ENCODE measurements around the gene DHRS3. TPM values are rescaled to one million over a fixed set of nuclear protein-coding genes. Genes with fewer than 3 reads are reported as not detected.
A peak's percentile ranks its signal among the peaks of the same experiment; 100 is the strongest.

Gene DHRS3
- total and polyA plus RNA-seq, 9 donors = 11.4 to 29.0 (median 21.1) TPM

DNA sequence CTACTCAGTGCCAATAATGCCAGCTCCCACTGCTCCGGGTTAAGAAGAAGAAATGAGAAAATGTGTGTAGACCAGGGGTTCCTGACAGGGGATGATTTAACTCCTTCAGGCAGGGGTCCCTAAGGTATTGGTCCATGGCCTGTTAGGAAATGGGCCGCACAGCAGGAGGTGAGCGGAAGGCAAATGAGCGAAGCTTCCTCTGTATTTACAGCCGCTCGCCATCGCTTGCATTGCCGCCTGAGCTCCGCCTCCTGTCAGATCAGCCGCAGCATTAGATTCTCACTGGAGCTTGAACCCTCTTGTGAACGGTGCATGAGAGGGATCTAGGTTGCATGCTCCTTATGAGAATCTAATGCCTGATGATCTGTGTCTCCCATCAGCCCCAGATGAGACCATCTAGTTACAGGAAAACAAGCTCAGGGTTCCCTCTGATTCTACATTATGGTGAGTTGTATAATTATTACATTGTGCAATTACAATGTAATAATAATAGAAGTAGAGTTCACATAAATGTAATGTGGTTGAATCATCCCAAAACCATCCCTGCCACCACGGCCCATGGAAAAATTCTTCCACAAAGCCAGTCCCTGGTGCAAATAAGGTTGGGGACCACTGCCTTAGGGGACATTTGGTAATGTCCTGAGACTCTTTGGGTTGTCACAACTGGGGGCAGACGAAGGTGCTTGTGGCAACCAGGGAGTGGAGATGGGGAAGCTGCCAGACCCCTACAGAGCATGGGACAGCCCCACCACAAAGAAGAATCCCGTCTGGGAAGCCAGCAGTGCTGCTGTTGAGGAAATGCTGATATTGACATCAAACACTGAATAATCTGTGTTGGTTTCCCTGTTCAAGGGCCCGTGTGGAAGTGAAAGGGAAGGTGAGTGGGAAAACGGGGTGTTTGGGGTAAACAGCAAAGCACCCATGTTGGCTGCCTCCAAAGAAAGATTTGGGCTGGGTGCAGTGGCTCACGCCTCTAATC, 60.8 kb downstream of the DHRS3 start:
- 91% methylated on average over 14 of the region's 17 CpGs for WGBS (ENCODE audit: insufficient coverage)
- no peaks in the 10 kb centered on the region for H3K27me3 ChIP-seq (ENCODE audit: control insufficient read depth, insufficient read depth, low read length)
- H3K36me3 ChIP-seq (ENCODE audit: control insufficient read depth, insufficient read depth, low read length) = no peaks in the 10 kb centered on the region
- H3K27ac ChIP-seq (ENCODE audit: low read length) = peak overlapping the region; percentile 88
- DNase-seq = no peak
- H3K4me3 ChIP-seq (ENCODE audit: low read length) = no peak overlapping the region
- peaks cover 43% of the 10 kb centered on the region for H3K4me1 ChIP-seq (ENCODE audit: control insufficient read depth, insufficient read depth, low read length)
- H3K9me3 ChIP-seq (replicated peaks; ENCODE audit: control insufficient read depth, low read depth, low read length) = peaks cover 2% of the 10 kb centered on the region

DNA sequence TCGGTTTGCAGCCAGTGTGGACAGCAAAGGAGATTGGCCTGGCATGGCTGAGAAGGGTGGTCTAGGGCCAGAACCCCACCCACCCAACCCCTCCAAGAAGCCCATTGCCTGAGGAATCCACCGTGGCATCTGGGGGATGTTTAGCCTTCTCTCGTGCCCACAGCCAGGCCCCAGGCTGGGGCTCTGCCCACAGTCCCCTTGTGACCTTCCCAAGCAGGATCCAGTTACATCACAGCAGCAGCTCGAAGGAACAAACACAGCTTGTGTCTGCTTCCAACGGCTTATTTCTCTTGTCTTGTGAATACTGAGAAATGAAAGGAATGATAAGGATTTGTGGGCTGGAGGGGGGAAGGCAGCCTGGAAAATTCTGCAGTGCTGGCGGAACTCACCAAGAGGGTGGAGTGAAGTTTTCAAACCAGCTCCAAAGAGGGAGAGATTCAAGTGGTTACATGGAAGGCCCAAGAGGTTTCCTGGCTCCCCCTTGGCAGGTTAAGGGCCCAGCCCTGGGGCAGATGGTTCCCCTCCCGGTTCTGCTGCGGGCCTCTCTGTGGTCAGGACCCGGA, 61.6 kb downstream of the DHRS3 start:
- peak overlapping the region; percentile 88 for H3K27ac ChIP-seq (ENCODE audit: low read length)
- H3K4me3 ChIP-seq (ENCODE audit: low read length) = no peak overlapping the region
- H3K27me3 ChIP-seq (ENCODE audit: control insufficient read depth, insufficient read depth, low read length) = no peaks in the 10 kb centered on the region
- peak; percentile 93 for DNase-seq
- no peaks in the 10 kb centered on the region for H3K9me3 ChIP-seq (replicated peaks; ENCODE audit: control insufficient read depth, low read depth, low read length)
- WGBS (ENCODE audit: insufficient coverage) = 19% methylated on average over 4 of the region's 9 CpGs
- peaks cover 49% of the 10 kb centered on the region for H3K4me1 ChIP-seq (ENCODE audit: control insufficient read depth, insufficient read depth, low read length)
- H3K36me3 ChIP-seq (ENCODE audit: control insufficient read depth, insufficient read depth, low read length) = no peaks in the 10 kb centered on the region

DNA sequence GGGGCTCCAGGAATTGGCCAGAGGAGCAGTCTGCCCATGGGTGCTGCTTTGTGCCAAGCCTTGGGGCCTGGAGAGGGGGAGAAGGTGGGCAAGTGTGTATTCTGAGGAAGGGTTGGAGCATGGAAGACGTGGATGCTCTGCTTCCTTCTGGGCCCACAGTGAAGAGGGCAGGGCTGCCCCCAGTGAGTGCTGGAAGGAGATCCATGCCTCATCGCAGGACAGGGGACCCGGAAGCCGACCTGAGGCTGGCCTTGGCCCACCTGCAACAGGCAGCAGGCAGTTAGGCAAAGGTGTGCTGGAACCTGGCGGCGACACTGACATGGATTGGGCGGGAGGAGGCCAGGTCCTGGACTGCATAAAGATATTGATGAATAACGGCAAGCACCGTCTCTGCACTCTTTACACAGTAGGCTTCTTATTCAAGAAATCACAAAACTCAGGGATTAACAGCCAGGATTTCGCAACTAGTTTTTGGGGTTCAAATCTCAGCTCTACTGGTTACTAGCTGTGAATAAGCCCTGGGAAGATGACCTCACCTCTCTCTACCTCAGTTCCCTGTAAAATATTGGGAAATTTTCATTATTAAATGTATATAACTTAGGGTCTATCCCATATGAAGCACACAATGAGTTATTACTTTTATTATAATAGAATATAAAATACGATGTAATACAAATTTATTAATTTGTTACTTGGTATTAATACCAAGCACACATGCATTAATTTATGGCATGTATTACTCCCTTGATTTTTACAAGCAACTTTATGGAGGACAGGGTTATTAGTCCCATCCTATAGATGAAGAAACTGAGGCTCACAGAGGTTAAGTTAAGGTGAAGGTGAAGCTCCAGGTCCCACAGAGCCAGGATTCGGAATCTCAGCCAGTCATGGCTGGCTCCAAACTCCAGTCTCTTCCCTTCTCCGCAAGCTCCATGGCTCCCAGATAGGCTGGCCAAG, 62.3 kb downstream of the DHRS3 start:
- H3K9me3 ChIP-seq (replicated peaks; ENCODE audit: control insufficient read depth, low read depth, low read length) = no peaks in the 10 kb centered on the region
- H3K4me3 ChIP-seq (ENCODE audit: low read length) = no peak overlapping the region
- H3K27ac ChIP-seq (ENCODE audit: low read length) = peak overlapping the region; percentile 88
- no peaks in the 10 kb centered on the region for H3K36me3 ChIP-seq (ENCODE audit: control insufficient read depth, insufficient read depth, low read length)
- 72% methylated on average over 6 of the region's 13 CpGs for WGBS (ENCODE audit: insufficient coverage)
- H3K4me1 ChIP-seq (ENCODE audit: control insufficient read depth, insufficient read depth, low read length) = peaks cover 49% of the 10 kb centered on the region
- no peaks in the 10 kb centered on the region for H3K27me3 ChIP-seq (ENCODE audit: control insufficient read depth, insufficient read depth, low read length)
- no peak for DNase-seq

DNA sequence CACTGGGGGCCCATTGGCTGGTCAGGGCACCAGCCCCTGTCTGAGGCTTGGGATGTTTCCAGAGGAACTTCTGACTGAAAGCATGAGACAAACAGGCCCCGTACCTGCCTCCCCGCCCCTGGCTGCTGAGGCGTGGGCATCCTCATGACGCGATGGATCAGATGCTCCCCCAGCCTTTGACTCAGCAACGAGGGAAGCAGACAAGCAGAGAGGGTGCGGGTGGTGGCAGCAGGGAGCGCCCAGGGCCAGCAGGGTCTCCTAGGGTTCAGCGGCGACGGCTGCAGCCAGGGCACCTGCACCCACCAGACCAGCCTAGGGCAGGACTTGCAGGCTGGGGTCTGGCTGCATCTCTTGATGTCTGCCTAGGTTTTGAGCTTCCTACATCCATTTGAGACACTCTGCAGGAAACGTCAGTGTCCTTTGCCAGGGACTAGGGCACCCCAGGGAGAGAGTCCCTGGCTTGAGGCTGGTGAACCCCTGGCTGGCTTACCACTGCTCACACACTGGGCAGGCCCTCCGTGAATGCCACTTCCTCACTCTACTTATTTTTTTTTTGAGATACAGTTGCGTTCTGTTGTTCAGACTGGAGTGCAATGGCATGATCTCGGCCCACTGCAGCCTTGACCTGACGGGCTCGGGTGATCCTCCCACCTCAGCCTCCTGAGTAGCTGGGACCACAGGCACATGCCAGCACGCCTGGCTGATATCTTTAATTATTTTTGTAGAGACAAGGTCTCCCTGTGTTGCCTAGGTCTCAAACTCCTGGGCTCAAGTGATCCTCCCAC, 63.3 kb downstream of the DHRS3 start:
- H3K9me3 ChIP-seq (replicated peaks; ENCODE audit: control insufficient read depth, low read depth, low read length) = no peaks in the 10 kb centered on the region
- DNase-seq = no peak
- no peaks in the 10 kb centered on the region for H3K36me3 ChIP-seq (ENCODE audit: control insufficient read depth, insufficient read depth, low read length)
- H3K27me3 ChIP-seq (ENCODE audit: control insufficient read depth, insufficient read depth, low read length) = no peaks in the 10 kb centered on the region
- H3K27ac ChIP-seq (ENCODE audit: low read length) = no peak overlapping the region
- H3K4me1 ChIP-seq (ENCODE audit: control insufficient read depth, insufficient read depth, low read length) = peaks cover 56% of the 10 kb centered on the region
- H3K4me3 ChIP-seq (ENCODE audit: low read length) = no peak overlapping the region
- 92% methylated on average over 13 of the region's 18 CpGs for WGBS (ENCODE audit: insufficient coverage)

DNA sequence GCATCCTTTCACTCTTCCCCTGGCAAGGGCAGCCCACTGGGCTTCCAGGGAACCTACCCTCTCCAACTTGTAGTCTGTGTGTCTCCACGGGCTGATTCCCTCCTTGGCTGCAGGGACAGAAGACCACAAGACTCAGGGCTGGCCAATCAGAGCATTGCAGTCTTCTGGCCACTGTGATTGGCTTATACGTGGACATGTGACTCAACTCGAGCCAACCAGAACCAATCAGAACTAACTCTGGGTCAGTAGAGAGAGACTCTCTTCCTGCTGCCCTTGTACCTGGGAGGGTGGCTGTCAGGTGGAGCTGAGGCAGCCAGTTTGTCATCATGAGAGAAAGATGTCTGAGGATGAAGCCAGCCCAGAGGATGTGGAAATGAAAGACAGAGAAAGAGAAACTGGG, 64.0 kb downstream of the DHRS3 start:
- Histone ChIP-seq H3K4me3 (ENCODE audit: low read length) (no peak overlapping the region), H3K36me3 (ENCODE audit: control insufficient read depth, insufficient read depth, low read length) (no peaks in the 10 kb centered on the region), H3K27me3 (ENCODE audit: control insufficient read depth, insufficient read depth, low read length) (no peaks in the 10 kb centered on the region), H3K27ac (ENCODE audit: low read length) (peak overlapping the region; percentile 89), H3K9me3 (replicated peaks; ENCODE audit: control insufficient read depth, low read depth, low read length) (no peaks in the 10 kb centered on the region), H3K4me1 (ENCODE audit: control insufficient read depth, insufficient read depth, low read length) (peaks cover 63% of the 10 kb centered on the region)
- WGBS (ENCODE audit: insufficient coverage) = no CpG with 5 or more reads among the region's 3 CpGs
- no peak for DNase-seq

DNA sequence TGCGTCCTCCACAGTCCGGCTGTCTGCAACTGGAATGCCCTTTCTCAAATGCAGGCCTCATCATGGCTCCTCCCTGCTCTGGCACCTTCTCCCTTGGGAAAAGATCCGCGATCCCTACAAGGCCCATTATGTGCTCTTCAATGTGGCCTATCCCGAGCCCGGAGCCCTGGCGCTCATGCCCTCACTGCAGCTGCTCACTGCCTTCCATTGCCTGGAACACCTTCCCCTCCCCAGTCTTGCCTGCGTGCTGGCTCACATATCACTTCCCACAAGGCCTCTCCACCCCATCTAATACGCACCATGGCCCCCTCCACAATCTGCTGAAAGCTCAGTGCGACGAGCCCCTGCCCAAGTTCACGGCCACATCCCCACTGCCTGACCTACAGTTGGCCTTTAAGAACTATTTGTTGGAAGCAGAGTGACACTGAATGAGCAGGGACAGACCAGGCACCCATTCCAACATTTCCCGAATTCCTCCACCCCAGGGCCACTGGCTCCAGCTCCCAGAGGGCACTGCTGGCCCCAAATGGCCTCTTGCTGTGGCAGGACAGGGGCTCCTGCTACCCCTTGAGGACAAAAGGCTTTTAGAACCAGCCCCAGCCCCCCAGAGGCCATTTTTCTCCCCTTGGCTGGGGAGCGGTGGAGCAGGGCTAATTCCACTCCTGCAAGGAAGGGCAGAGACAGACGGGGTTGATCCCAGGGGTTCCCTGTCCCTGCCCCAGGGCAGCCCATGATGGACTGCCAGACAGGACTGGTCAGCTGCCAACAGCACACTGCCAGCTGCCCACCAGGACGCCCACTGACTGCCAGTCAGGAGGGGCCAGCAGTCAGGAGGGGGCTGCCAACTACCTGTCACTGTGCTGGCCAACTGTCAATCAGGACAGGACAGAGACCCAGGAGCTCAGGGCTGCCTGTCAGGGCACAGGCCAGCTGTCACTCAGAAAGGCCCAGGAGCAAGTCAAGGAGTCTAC, 64.8 kb downstream of the DHRS3 start:
- DNase-seq = peak; percentile 62
- Histone ChIP-seq H3K27me3 (ENCODE audit: control insufficient read depth, insufficient read depth, low read length) (no peaks in the 10 kb centered on the region), H3K27ac (ENCODE audit: low read length) (peak overlapping the region; percentile 89), H3K9me3 (replicated peaks; ENCODE audit: control insufficient read depth, low read depth, low read length) (no peaks in the 10 kb centered on the region), H3K4me3 (ENCODE audit: low read length) (no peak overlapping the region), H3K4me1 (ENCODE audit: control insufficient read depth, insufficient read depth, low read length) (peaks cover 70% of the 10 kb centered on the region), H3K36me3 (ENCODE audit: control insufficient read depth, insufficient read depth, low read length) (no peaks in the 10 kb centered on the region)
- WGBS (ENCODE audit: insufficient coverage) = 54% methylated on average over 12 of the region's 16 CpGs

DNA sequence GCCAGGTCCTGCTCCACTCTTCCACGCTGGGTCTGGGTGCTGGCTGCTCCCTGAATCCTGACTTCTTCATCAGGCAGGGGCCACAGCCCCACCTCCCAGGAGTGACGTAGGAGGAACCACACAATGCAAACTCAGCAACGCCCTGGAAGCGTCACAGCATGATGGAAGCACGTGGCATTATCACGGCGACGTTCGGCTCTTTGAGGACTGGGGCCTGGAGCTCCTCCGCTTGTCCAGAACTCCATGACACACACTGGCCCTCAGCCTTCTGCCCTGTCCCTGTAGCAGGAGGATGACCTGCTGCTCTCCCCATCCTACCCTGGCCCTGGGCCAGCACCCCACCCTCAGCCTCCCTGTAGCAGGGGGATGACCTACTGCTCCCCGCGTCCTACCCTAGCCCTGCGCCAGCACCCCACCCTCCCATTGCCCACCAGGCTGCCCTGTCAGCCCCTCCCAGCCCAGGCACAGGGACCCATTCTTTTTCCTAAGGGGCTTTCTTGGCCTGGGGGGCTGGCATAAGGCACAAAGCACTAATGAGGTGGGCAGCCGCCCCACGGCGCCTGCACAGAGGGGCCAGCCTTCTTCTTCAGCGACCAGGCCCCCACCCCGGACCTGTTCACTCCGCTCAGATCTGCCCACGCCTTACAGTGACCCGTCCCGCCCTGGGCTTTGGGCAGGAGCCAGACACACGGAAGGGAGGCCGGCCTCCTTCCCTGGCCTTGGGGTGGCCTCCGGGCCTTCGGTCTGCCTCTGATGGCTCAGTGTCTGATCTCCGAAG, 65.7 kb downstream of the DHRS3 start:
- H3K4me1 ChIP-seq (ENCODE audit: control insufficient read depth, insufficient read depth, low read length) = peaks cover 76% of the 10 kb centered on the region
- no peaks in the 10 kb centered on the region for H3K9me3 ChIP-seq (replicated peaks; ENCODE audit: control insufficient read depth, low read depth, low read length)
- DNase-seq = no peak
- H3K27ac ChIP-seq (ENCODE audit: low read length) = peak overlapping the region; percentile 89
- H3K36me3 ChIP-seq (ENCODE audit: control insufficient read depth, insufficient read depth, low read length) = no peaks in the 10 kb centered on the region
- WGBS (ENCODE audit: insufficient coverage) = 64% methylated on average over 16 of the region's 27 CpGs
- H3K27me3 ChIP-seq (ENCODE audit: control insufficient read depth, insufficient read depth, low read length) = no peaks in the 10 kb centered on the region
- H3K4me3 ChIP-seq (ENCODE audit: low read length) = no peak overlapping the region

DNA sequence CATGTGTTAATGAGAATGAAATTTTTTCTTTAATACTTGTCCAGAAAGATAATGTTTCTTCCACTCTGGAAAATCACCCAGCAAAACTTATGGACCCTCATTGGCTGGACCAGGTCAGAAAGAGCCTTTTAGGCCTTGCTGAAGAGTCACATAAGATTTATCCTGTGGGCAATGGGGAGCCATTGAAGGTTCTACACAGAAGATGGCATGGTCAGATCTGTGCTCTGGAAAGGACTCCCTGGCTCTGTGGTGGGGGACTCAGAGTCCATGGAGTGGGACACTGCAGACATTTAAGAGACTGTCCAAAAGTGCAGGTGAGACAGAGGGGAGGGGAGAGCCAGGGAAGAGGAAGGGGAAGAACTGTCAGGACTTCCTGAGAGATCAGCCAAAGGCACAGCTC, 66.4 kb downstream of the DHRS3 start:
- Histone ChIP-seq H3K4me3 (ENCODE audit: low read length) (no peak overlapping the region), H3K27me3 (ENCODE audit: control insufficient read depth, insufficient read depth, low read length) (no peaks in the 10 kb centered on the region), H3K36me3 (ENCODE audit: control insufficient read depth, insufficient read depth, low read length) (no peaks in the 10 kb centered on the region), H3K4me1 (ENCODE audit: control insufficient read depth, insufficient read depth, low read length) (peaks cover 74% of the 10 kb centered on the region), H3K27ac (ENCODE audit: low read length) (no peak overlapping the region), H3K9me3 (replicated peaks; ENCODE audit: control insufficient read depth, low read depth, low read length) (no peaks in the 10 kb centered on the region)
- DNase-seq = no peak
